ENCODE results near the gene NAGA.
"Not testable (repeated sequence)": the region's sequence is repeated elsewhere in the genome, so short reads cannot be mapped to it uniquely, and the experiment has no call there.

NAGA gene

GRCh38 chr22:42070517-42071422 is at the start of gene NAGA:
NAGA (minus strand) TSS chr22:42070812; CDS start chr22:42070297, 515 bp downstream.
- DNase-seq, result peak; percentile 94

GRCh38 chr22:42116848-42117424 is 46.3 kb upstream of the NAGA start:
- DNase-seq, result no peak

- DNase-seq, result not testable (repeated sequence)
These were observed 44.8 kb upstream of the NAGA start for GRCh38 chr22:42115420-42115830.

GRCh38 chr22:42114721-42115120 is 44.1 kb upstream of the NAGA start:
- no peak for DNase-seq

GRCh38 chr22:42112793-42113192 is 42.2 kb upstream of the NAGA start:
- DNase-seq, result not testable (repeated sequence)

- DNase-seq, result no peak
These were observed 41.2 kb upstream of the NAGA start for GRCh38 chr22:42111798-42112197.

- DNase-seq, result no peak
These were observed 38.2 kb upstream of the NAGA start for GRCh38 chr22:42108848-42109247.

- DNase-seq, result not testable (repeated sequence)
These were observed 33.8 kb upstream of the NAGA start for GRCh38 chr22:42104332-42104860.

- no peak for DNase-seq
These were observed 30.6 kb upstream of the NAGA start for GRCh38 chr22:42101199-42101598.

GRCh38 chr22:42091455-42091782 is 20.8 kb upstream of the NAGA start:
- no peak for DNase-seq

- peak; percentile 99 for DNase-seq
These were observed 20.2 kb upstream of the NAGA start, which contains the start of gene NDUFA6 for GRCh38 chr22:42090596-42091454. NDUFA6 (minus strand) TSS chr22:42090772; CDS start chr22:42090744, 28 bp downstream.

- no peak for DNase-seq
These were observed 15.4 kb upstream of the NAGA start for GRCh38 chr22:42086051-42086450.

GRCh38 chr22:42084874-42085273 is 14.3 kb upstream of the NAGA start:
- no peak for DNase-seq

GRCh38 chr22:42083119-42083518 is 12.5 kb upstream of the NAGA start:
- no peak for DNase-seq

GRCh38 chr22:42080287-42080686 is 9.7 kb upstream of the NAGA start:
- DNase-seq, result no peak

GRCh38 chr22:42079319-42080251 is 9.0 kb upstream of the NAGA start, which contains the start of gene SMDT1:
SMDT1 (plus strand) TSS chr22:42079700; CDS start chr22:42079769, 69 bp downstream.
- peak; percentile 98 for DNase-seq

GRCh38 chr22:42078469-42079318 is 8.1 kb upstream of the NAGA start:
- DNase-seq, result no peak

- DNase-seq, result no peak
These were observed 7.0 kb upstream of the NAGA start for GRCh38 chr22:42077486-42078125.

- DNase-seq, result no peak
These were observed 6.3 kb upstream of the NAGA start for GRCh38 chr22:42076764-42077485.

Data from stimulated activated CD4-positive, alpha-beta T cell treated with anti-CD3 and anti-CD28 coated beads, Interleukin-1b, Interleukin-23, amount 100 ng/mL, for 48 hours (primary cell).